HepG2 (cell line): ENCODE measurements around the gene BSG. TPM values are rescaled to one million over a fixed set of nuclear protein-coding genes. Genes with fewer than 3 reads are reported as not detected.
A peak's percentile ranks its signal among the peaks of the same experiment; 100 is the strongest.

ENCODE experiments used
- CCAR2 ChIP-seq: fragments of 200-400 bp; formaldehyde crosslinking; optimal IDR thresholded peaks from 2 replicates; pipeline ENCODE3; 2018; ENCODE audit warnings: low read depth, mild to moderate bottlenecking, low read length, moderate library complexity
- EHMT2 ChIP-seq: fragments of 200-600 bp; sonication (generic); IDR thresholded peaks from 2 replicates; pipeline ENCODE4 v1.7.0; 2017; ENCODE audit warnings: antibody characterized with exemption, low read depth, low read length, borderline replicate concordance
- GLMP ChIP-seq: sonication (generic); formaldehyde crosslinking; IDR thresholded peaks from 2 replicates; pipeline ENCODE4 v1.9.0; 2021; ENCODE audit warnings: missing genetic modification reagents, mild to moderate bottlenecking, borderline replicate concordance
- KAT8 ChIP-seq: IDR thresholded peaks from 2 replicates; pipeline ENCODE4 v1.6.1; 2016; ENCODE audit warnings: missing genetic modification reagents, missing compliant biosample characterization
- PAF1 ChIP-seq: IDR thresholded peaks from 2 replicates; pipeline ENCODE4 v1.6.1; 2016; ENCODE audit warnings: missing genetic modification reagents, missing compliant biosample characterization
- PLRG1 ChIP-seq: fragments of 450-650 bp; conservative IDR thresholded peaks from 2 replicates; pipeline ENCODE4 v1.6.1; 2016
- RAD21 ChIP-seq: fragments of 450-650 bp; formaldehyde crosslinking; IDR thresholded peaks from 2 replicates; pipeline ENCODE4 v1.5.0; 2020; ENCODE audit warnings: mild to moderate bottlenecking
- REST ChIP-seq, 2 experiments: IDR thresholded peaks; 2 replicates each; pipeline ENCODE4 v1.6.1; 2011 to 2012; ENCODE audit warnings: low read length in 2 of 2, borderline replicate concordance in 1 of 2, low read depth in 1 of 2, mild to moderate bottlenecking in 1 of 2, moderate library complexity in 1 of 2
- RFX1 ChIP-seq: fragments of 450-650 bp; IDR thresholded peaks from 2 replicates; pipeline ENCODE4 v1.6.1; 2017
- SAFB2 ChIP-seq: sonication (generic); formaldehyde crosslinking; IDR thresholded peaks from 2 replicates; pipeline ENCODE4 v1.5.1; 2020; ENCODE audit warnings: missing genetic modification reagents, low read depth, mild to moderate bottlenecking, borderline replicate concordance
- U2AF1 ChIP-seq: fragments of 200-400 bp; formaldehyde crosslinking; optimal IDR thresholded peaks from 2 replicates; pipeline ENCODE3; 2017; ENCODE audit warnings: mild to moderate bottlenecking, low read depth, low read length
- ZKSCAN1 ChIP-seq: fragments of 150-350 bp; IDR thresholded peaks from 2 replicates; pipeline ENCODE4 v1.6.1; 2014; ENCODE audit warnings: low read length
- ZNF264 ChIP-seq: sonication (generic); formaldehyde crosslinking; IDR thresholded peaks from 2 replicates; pipeline ENCODE4 v1.4.0; 2020; ENCODE audit warnings: missing genetic modification reagents
- ZNF629 ChIP-seq: sonication (generic); formaldehyde crosslinking; conservative IDR thresholded peaks from 2 replicates; pipeline ENCODE4 v1.5.0; 2020; ENCODE audit warnings: missing genetic modification reagents
- ZNF639 ChIP-seq: conservative IDR thresholded peaks from 2 replicates; pipeline ENCODE4 v1.6.1; 2018; ENCODE audit warnings: missing genetic modification reagents
- ZNF780A ChIP-seq: sonication (generic); formaldehyde crosslinking; IDR thresholded peaks from 2 replicates; pipeline ENCODE4 v1.8.0; 2022; ENCODE audit warnings: mild to moderate bottlenecking, missing genetic modification reagents, moderate library complexity
- ZNF790 ChIP-seq: sonication (generic); formaldehyde crosslinking; IDR thresholded peaks from 2 replicates; pipeline ENCODE4 v1.8.0; 2022; ENCODE audit warnings: missing genetic modification reagents, mild to moderate bottlenecking, borderline replicate concordance
- ZNF891 ChIP-seq: sonication (generic); formaldehyde crosslinking; IDR thresholded peaks from 2 replicates; pipeline ENCODE4 v1.5.0; 2020; ENCODE audit warnings: mild to moderate bottlenecking, missing genetic modification reagents
- polyA plus RNA-seq, 8 experiments: library from polyadenylated mRNA; depleted of rRNA in 3 of 8; stranded (reverse) in 7 of 8; unstranded in 1 of 8; fragments of >200 nt; fragmentation: Illumina TruSeq in 4 of 8; extraction: Trizol in 4 of 8; gene quantifications; 2 replicates each; pipeline versions ENCODE4 v1.2.1 to v1.2.3, GENCODE V29; 2011 to 2016; ENCODE audit warnings: low read depth in 4 of 8, missing spikeins in 1 of 8, mixed read lengths in 1 of 8; ENCODE audit not compliant: insufficient read depth in 1 of 8
- total RNA-seq, 5 experiments: library from RNA; depleted of rRNA; stranded (reverse); fragments of >200 nt; fragmentation: Illumina TruSeq; extraction: Trizol; gene quantifications; 2 replicates each; pipeline ENCODE4 v1.2.3, GENCODE V29; 2016; ENCODE audit warnings: low read depth in 1 of 5
- TF ChIP-seq, protein P1 (sequence below): sonication (generic); formaldehyde crosslinking; IDR thresholded peaks from 2 replicates; pipeline ENCODE4 v1.4.0; 2020; ENCODE audit warnings: missing genetic modification reagents, borderline replicate concordance

Gene BSG
- total and polyA plus RNA-seq, 2 of the 13 experiments (the other 11 are each of a cell fraction or from before 2014, with no cell fraction given), result 309 to 754 TPM

GRCh38 chr19:591099-591958 lies 18.9 kb downstream of the BSG start (continued):
- TF ChIP-seq GLMP (no peak), ZNF790 (CRISPR knock-in tag) (peak; percentile 63; the same call in 1 of the 2 replicates), ZNF264 (peak; percentile 56; the same call in 1 of the 2 replicates), ZKSCAN1 (no peak), SAFB2 (CRISPR knock-in tag) (no peak), PLRG1 (no peak), REST (IDR thresholded peaks at IDR 0.05; ENCODE audit: borderline replicate concordance in 1 of 2, low read depth in 1 of 2, low read length in 2 of 2) (peak in 1 of 2 experiments; percentile 97), CCAR2 (no peak), PAF1 (CRISPR knock-in tag) (no peak), U2AF1 (no peak), KAT8 (CRISPR knock-in tag) (0 out of 2 replicates have a peak, but pooled peaks have one; percentile 37), ZNF891 (CRISPR knock-in tag) (peak; percentile 61; the same call in 1 of the 2 replicates), ZNF639 (no peak), ZNF629 (no peak), RAD21 (CRISPR knock-in tag) (no peak), RFX1 (no peak), ZNF780A (CRISPR knock-in tag) (no peak), EHMT2 (peak; percentile 85)
- TF ChIP-seq, protein P1, sequence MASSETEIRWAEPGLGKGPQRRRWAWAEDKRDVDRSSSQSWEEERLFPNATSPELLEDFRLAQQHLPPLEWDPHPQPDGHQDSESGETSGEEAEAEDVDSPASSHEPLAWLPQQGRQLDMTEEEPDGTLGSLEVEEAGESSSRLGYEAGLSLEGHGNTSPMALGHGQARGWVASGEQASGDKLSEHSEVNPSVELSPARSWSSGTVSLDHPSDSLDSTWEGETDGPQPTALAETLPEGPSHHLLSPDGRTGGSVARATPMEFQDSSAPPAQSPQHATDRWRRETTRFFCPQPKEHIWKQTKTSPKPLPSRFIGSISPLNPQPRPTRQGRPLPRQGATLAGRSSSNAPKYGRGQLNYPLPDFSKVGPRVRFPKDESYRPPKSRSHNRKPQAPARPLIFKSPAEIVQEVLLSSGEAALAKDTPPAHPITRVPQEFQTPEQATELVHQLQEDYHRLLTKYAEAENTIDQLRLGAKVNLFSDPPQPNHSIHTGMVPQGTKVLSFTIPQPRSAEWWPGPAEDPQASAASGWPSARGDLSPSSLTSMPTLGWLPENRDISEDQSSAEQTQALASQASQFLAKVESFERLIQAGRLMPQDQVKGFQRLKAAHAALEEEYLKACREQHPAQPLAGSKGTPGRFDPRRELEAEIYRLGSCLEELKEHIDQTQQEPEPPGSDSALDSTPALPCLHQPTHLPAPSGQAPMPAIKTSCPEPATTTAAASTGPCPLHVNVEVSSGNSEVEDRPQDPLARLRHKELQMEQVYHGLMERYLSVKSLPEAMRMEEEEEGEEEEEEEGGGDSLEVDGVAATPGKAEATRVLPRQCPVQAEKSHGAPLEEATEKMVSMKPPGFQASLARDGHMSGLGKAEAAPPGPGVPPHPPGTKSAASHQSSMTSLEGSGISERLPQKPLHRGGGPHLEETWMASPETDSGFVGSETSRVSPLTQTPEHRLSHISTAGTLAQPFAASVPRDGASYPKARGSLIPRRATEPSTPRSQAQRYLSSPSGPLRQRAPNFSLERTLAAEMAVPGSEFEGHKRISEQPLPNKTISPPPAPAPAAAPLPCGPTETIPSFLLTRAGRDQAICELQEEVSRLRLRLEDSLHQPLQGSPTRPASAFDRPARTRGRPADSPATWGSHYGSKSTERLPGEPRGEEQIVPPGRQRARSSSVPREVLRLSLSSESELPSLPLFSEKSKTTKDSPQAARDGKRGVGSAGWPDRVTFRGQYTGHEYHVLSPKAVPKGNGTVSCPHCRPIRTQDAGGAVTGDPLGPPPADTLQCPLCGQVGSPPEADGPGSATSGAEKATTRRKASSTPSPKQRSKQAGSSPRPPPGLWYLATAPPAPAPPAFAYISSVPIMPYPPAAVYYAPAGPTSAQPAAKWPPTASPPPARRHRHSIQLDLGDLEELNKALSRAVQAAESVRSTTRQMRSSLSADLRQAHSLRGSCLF, result peak; percentile 79
